Naive thymus-derived CD4-positive, alpha-beta T cell (primary cell): ENCODE results near the gene HLCS. TPM values are rescaled to one million over a fixed set of nuclear protein-coding genes. Genes with fewer than 3 reads are reported as not detected.

Experiments used
- ATAC-seq: fragments of 150-1000 bp; cut with Tn5 transposase; 2 replicates; pipeline ENCODE4 v1.10.0; 2021; ENCODE audit warnings: mild to moderate bottlenecking, moderate library complexity
- CTCF ChIA-PET: fragments of 350-600 bp; sonication (Branson Sonifier 250); formaldehyde crosslinking; loops from one replicate; lab custom pipeline; 2021; ENCODE audit warnings: antibody characterized with exemption; lab: Charles Lee
- POLR2A ChIA-PET: fragments of 350-600 bp; sonication (Branson Sonifier 250); formaldehyde crosslinking; loops from one replicate; lab custom pipeline; 2021; ENCODE audit warnings: antibody characterized with exemption, inconsistent platforms; lab: Charles Lee
- DNase-seq, 9 donors: peaks; one replicate each; pipeline versions ENCODE4 v3.0.0 to v3.0.0-alpha.2; 2020 to 2022; ENCODE audit warnings: mixed read lengths in 1 of 9
- H3K27ac ChIP-seq: one replicate; pipeline ENCODE4 v1.7.0; 2013; ENCODE audit warnings: mild to moderate bottlenecking, low read depth, low read length, moderate library complexity
- H3K27me3 ChIP-seq, 2 donors: one replicate each; pipeline ENCODE4 v1.7.0; 2013; ENCODE audit warnings: low read length in 2 of 2, mild to moderate bottlenecking in 2 of 2, moderate library complexity in 2 of 2; ENCODE audit not compliant: control insufficient read depth in 2 of 2, insufficient read depth in 2 of 2
- H3K36me3 ChIP-seq, 3 experiments: 1 replicate in 2 of 3; 2 replicates in 1 of 3; pipeline ENCODE4 v1.7.0; 2013; ENCODE audit warnings: low read length in 3 of 3, mild to moderate bottlenecking in 3 of 3, moderate library complexity in 1 of 3; ENCODE audit not compliant: insufficient read depth in 3 of 3, control insufficient read depth in 2 of 3
- H3K4me1 ChIP-seq, 2 donors: one replicate each; pipeline ENCODE4 v1.7.0; 2013; ENCODE audit warnings: low read length in 2 of 2, mild to moderate bottlenecking in 2 of 2, moderate library complexity in 1 of 2; ENCODE audit not compliant: control insufficient read depth in 2 of 2, insufficient read depth in 2 of 2
- H3K4me3 ChIP-seq: 2 replicates; pipeline ENCODE4 v1.7.0; 2013; ENCODE audit warnings: mild to moderate bottlenecking, low read length
- H3K9me3 ChIP-seq, 3 experiments: 1 replicate in 2 of 3; 2 replicates in 1 of 3; pipeline ENCODE4 v1.7.0; 2013; ENCODE audit warnings: low read length in 3 of 3; ENCODE audit not compliant: control insufficient read depth in 2 of 3
- H3K27ac Mint-ChIP-seq, 9 donors: one replicate each; pipeline ENCODE4 v1.8.0; 2020 to 2022; ENCODE audit warnings: mixed read lengths in 9 of 9, mild to moderate bottlenecking in 8 of 9, moderate library complexity in 5 of 9, inconsistent platforms in 2 of 9
- H3K27me3 Mint-ChIP-seq, 5 donors: one replicate each; pipeline ENCODE4 v1.8.0; 2021 to 2022; ENCODE audit warnings: mixed read lengths in 5 of 5, mild to moderate bottlenecking in 1 of 5
- H3K36me3 Mint-ChIP-seq, 5 donors: one replicate each; pipeline ENCODE4 v1.8.0; 2020 to 2022; ENCODE audit warnings: mixed read lengths in 5 of 5, mild to moderate bottlenecking in 3 of 5, inconsistent platforms in 1 of 5
- H3K4me1 Mint-ChIP-seq, 7 donors: one replicate each; pipeline ENCODE4 v1.8.0; 2020 to 2022; ENCODE audit warnings: mixed read lengths in 7 of 7, mild to moderate bottlenecking in 3 of 7, inconsistent platforms in 1 of 7
- H3K4me3 Mint-ChIP-seq, 10 donors: one replicate each; pipeline ENCODE4 v1.8.0; 2020 to 2022; ENCODE audit warnings: mild to moderate bottlenecking in 10 of 10, mixed read lengths in 10 of 10, moderate library complexity in 6 of 10, inconsistent platforms in 2 of 10
- H3K9me3 Mint-ChIP-seq, 11 donors: one replicate each; pipeline ENCODE4 v1.8.0; 2020 to 2022; ENCODE audit warnings: mixed read lengths in 11 of 11, mild to moderate bottlenecking in 4 of 11, inconsistent platforms in 1 of 11, moderate library complexity in 1 of 11
- intact Hi-C, 2 donors: fragments of 100-400 bp; cut with micrococcal nuclease; formaldehyde crosslinking; loops; one replicate each; pipeline ENCODE4 v1.15.1; 2023
- polyA plus RNA-seq, 2 donors: library from polyadenylated mRNA; unstranded; fragments of 300-500 nt; fragmentation: Illumina TruSeq; gene quantifications; one replicate each; pipeline ENCODE4 v1.2.3, GENCODE V29; 2021
- total RNA-seq, 6 experiments: library from RNA in 5 of 6; stranded (reverse) in 5 of 6; gene quantifications; 1 replicate in 5 of 6; 2 replicates in 1 of 6; pipeline ENCODE4 v1.2.3 and lab custom pipeline; 2021 to 2026

HLCS gene
- total and polyA plus RNA-seq, 7 experiments from 2014 or later, result 7.0 to 19.3 (median 9.0) TPM

DNA sequence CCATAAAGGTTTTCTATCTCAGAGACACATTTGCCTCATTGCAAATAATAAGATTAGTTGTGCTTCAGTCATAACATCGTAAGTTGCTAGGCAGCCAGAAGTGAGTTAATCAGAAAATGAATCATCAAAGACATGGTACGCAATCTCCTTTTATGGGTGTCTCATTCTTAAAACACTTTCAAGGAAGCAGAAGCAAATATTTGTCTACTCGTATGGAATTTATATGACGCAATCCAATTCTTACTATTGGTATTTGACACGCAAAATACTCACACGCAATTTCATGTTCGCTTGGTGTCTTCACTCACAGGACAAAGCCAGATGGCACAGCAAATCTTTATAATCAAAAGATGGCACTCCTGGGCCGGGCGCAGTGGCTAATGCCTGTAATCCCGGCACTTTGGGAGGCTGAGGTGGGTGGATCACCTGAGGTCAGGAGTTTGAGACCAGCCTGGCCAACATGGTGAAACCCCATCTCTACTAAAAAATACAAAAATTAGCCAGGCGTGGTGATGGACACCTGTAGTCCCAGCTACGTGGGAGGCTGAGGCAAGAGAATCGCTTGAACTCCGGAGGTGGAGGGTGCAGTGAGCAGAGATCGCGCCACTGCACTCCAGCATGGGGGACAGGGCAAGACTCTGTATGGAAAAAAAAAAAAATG lies 56.4 kb downstream of the HLCS start:
- no peaks in the 10 kb centered on the region for H3K27me3 Mint-ChIP-seq
- peak overlapping the region in 1 of 9 donors; percentile 24 for H3K27ac Mint-ChIP-seq
- intact Hi-C loops, result no loop called here
- Histone ChIP-seq H3K27ac (no peak overlapping the region), H3K36me3 (no peaks in the 10 kb centered on the region), H3K9me3 (no peaks in the 10 kb centered on the region), H3K4me1 (no peaks in the 10 kb centered on the region), H3K27me3 (no peaks in the 10 kb centered on the region), H3K4me3 (no peak overlapping the region)
- ChIA-PET CTCF (no interaction called here), POLR2A (no interaction called here)
- H3K4me1 Mint-ChIP-seq, result peaks cover 0 to 7% (median 2%) of the 10 kb centered on the region in 7 donors
- peaks cover 0 to 14% (median 5%) of the 10 kb centered on the region in 5 donors for H3K36me3 Mint-ChIP-seq
- H3K4me3 Mint-ChIP-seq, result no peak overlapping the region
- no peak for ATAC-seq
- DNase-seq, result no peak
- peaks cover 0 to 1% (median 0%) of the 10 kb centered on the region in 11 donors for H3K9me3 Mint-ChIP-seq

- Histone ChIP-seq H3K4me3 (no peak overlapping the region), H3K27ac (no peak overlapping the region), H3K36me3 (no peaks in the 10 kb centered on the region), H3K4me1 (no peaks in the 10 kb centered on the region), H3K9me3 (no peaks in the 10 kb centered on the region), H3K27me3 (no peaks in the 10 kb centered on the region)
- Mint-ChIP-seq H3K36me3 (peaks cover 0 to 14% (median 5%) of the 10 kb centered on the region in 5 donors), H3K27ac (no peak overlapping the region), H3K27me3 (no peaks in the 10 kb centered on the region), H3K4me3 (no peak overlapping the region), H3K4me1 (peaks cover 0 to 7% (median 0%) of the 10 kb centered on the region in 7 donors), H3K9me3 (peaks cover 0 to 1% (median 0%) of the 10 kb centered on the region in 11 donors)
- DNase-seq, result no peak
- no peak for ATAC-seq
- POLR2A ChIA-PET, result no interaction called here
- CTCF ChIA-PET, result no interaction called here
- intact Hi-C loops, result no loop called here
Observed at GRCh38 chr21:36909423-36909822, 57.0 kb downstream of the HLCS start.

GRCh38 chr21:36908260-36908908 lies 58.1 kb downstream of the HLCS start:
- no peaks in the 10 kb centered on the region for H3K27me3 ChIP-seq
- no peaks in the 10 kb centered on the region for H3K9me3 ChIP-seq
- ATAC-seq (no peak), DNase-seq (no peak)
- no peaks in the 10 kb centered on the region for H3K27me3 Mint-ChIP-seq
- no peaks in the 10 kb centered on the region for H3K4me1 ChIP-seq
- H3K27ac ChIP-seq, result no peak overlapping the region
- peaks cover 0 to 10% (median 5%) of the 10 kb centered on the region in 5 donors for H3K36me3 Mint-ChIP-seq
- no peak overlapping the region for H3K4me3 ChIP-seq
- H3K4me3 Mint-ChIP-seq, result no peak overlapping the region
- no peak overlapping the region for H3K27ac Mint-ChIP-seq
- H3K9me3 Mint-ChIP-seq, result peaks cover 0 to 1% (median 0%) of the 10 kb centered on the region in 11 donors
- peaks cover 0 to 7% (median 0%) of the 10 kb centered on the region in 7 donors for H3K4me1 Mint-ChIP-seq
- ChIA-PET CTCF (interaction anchor here (0.5 kb wide), 1 partner anchor 33 kb away, joined by 6 read pairs; no protein-coding TSS in a partner anchor), POLR2A (interaction anchor here (0.7 kb wide), 1 partner anchor 10 kb away, joined by 4 read pairs; no protein-coding TSS in a partner anchor)
- intact Hi-C loops, result no loop called here
- no peaks in the 10 kb centered on the region for H3K36me3 ChIP-seq

GRCh38 chr21:36904093-36904666 lies 62.3 kb downstream of the HLCS start:
- no peaks in the 10 kb centered on the region for H3K36me3 ChIP-seq
- peaks cover 0 to 3% (median 0%) of the 10 kb centered on the region in 7 donors for H3K4me1 Mint-ChIP-seq
- POLR2A ChIA-PET, result no interaction called here
- H3K27me3 ChIP-seq, result no peaks in the 10 kb centered on the region
- intact Hi-C loops, result no loop called here
- no peak overlapping the region for H3K4me3 ChIP-seq
- H3K9me3 Mint-ChIP-seq, result peaks cover 0 to 1% (median 0%) of the 10 kb centered on the region in 11 donors
- no peaks in the 10 kb centered on the region for H3K27me3 Mint-ChIP-seq
- H3K27ac Mint-ChIP-seq, result no peak overlapping the region
- DNase-seq (no peak), ATAC-seq (no peak)
- CTCF ChIA-PET, result no interaction called here
- H3K9me3 ChIP-seq, result no peaks in the 10 kb centered on the region
- H3K4me3 Mint-ChIP-seq, result no peak overlapping the region
- H3K36me3 Mint-ChIP-seq, result peaks cover 0 to 34% (median 4%) of the 10 kb centered on the region in 5 donors
- no peak overlapping the region for H3K27ac ChIP-seq
- no peaks in the 10 kb centered on the region for H3K4me1 ChIP-seq

- H3K27ac ChIP-seq, result no peak overlapping the region
- DNase-seq, result no peak
- H3K36me3 Mint-ChIP-seq, result peaks cover 0 to 34% (median 10%) of the 10 kb centered on the region in 5 donors
- H3K4me3 ChIP-seq, result no peak overlapping the region
- ATAC-seq, result no peak
- no peaks in the 10 kb centered on the region for H3K27me3 Mint-ChIP-seq
- no peak overlapping the region for H3K27ac Mint-ChIP-seq
- ChIA-PET CTCF (no interaction called here), POLR2A (no interaction called here)
- H3K36me3 ChIP-seq, result no peaks in the 10 kb centered on the region
- H3K9me3 ChIP-seq, result no peaks in the 10 kb centered on the region
- peaks cover 0 to 3% (median 0%) of the 10 kb centered on the region in 7 donors for H3K4me1 Mint-ChIP-seq
- intact Hi-C loops, result no loop called here
- no peaks in the 10 kb centered on the region for H3K27me3 ChIP-seq
- peaks cover 0 to 1% (median 0%) of the 10 kb centered on the region in 11 donors for H3K9me3 Mint-ChIP-seq
- H3K4me3 Mint-ChIP-seq, result no peak overlapping the region
- no peaks in the 10 kb centered on the region for H3K4me1 ChIP-seq
Observed at GRCh38 chr21:36902793-36903192, 63.7 kb downstream of the HLCS start.

DNA sequence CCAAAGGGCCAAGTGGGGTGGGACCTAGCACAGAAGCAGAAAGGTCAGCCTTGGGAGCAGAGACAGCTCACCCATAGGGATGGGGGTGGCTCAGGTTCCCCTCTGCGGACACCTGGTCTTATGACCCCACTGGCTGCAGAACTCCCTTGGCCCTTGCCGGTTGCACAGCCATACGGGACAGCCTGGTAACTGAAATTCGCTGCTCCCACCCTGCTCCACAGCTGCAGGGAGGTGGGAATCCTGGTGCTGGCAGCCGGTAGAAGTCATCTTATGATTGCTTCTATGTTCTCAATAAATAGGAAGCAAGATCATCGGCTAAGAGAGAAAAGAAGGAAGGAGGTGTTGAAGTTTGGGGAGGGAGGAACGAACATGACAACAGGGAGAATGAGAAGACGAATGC lies 64.1 kb downstream of the HLCS start:
- no peaks in the 10 kb centered on the region for H3K36me3 ChIP-seq
- H3K4me3 ChIP-seq, result no peak overlapping the region
- Mint-ChIP-seq H3K27ac (peak overlapping the region in 1 of 9 donors; percentile 69), H3K27me3 (no peaks in the 10 kb centered on the region), H3K36me3 (peaks cover 0 to 38% (median 14%) of the 10 kb centered on the region in 5 donors), H3K4me1 (peaks cover 0 to 3% (median 0%) of the 10 kb centered on the region in 7 donors), H3K9me3 (peaks cover 0 to 1% (median 0%) of the 10 kb centered on the region in 11 donors), H3K4me3 (no peak overlapping the region)
- intact Hi-C loops, result no loop called here
- ChIA-PET POLR2A (no interaction called here), CTCF (no interaction called here)
- DNase-seq (no peak), ATAC-seq (no peak)
- no peaks in the 10 kb centered on the region for H3K4me1 ChIP-seq
- no peak overlapping the region for H3K27ac ChIP-seq
- H3K9me3 ChIP-seq, result no peaks in the 10 kb centered on the region
- H3K27me3 ChIP-seq, result no peaks in the 10 kb centered on the region
